Regular cardiac myocyte (primary cell): ENCODE results near the gene CC2D1A. TPM values are rescaled to one million over a fixed set of nuclear protein-coding genes. Genes with fewer than 3 reads are reported as not detected.

ENCODE experiments used
- total RNA-seq: library from RNA; depleted of rRNA; stranded (reverse); fragments of >200 nt; gene quantifications from 2 replicates; pipeline ENCODE4 v1.2.3, GENCODE V29; 2014

Gene CC2D1A
- 5.1 and 7.1 TPM in 2 replicates for total RNA-seq

DNA sequence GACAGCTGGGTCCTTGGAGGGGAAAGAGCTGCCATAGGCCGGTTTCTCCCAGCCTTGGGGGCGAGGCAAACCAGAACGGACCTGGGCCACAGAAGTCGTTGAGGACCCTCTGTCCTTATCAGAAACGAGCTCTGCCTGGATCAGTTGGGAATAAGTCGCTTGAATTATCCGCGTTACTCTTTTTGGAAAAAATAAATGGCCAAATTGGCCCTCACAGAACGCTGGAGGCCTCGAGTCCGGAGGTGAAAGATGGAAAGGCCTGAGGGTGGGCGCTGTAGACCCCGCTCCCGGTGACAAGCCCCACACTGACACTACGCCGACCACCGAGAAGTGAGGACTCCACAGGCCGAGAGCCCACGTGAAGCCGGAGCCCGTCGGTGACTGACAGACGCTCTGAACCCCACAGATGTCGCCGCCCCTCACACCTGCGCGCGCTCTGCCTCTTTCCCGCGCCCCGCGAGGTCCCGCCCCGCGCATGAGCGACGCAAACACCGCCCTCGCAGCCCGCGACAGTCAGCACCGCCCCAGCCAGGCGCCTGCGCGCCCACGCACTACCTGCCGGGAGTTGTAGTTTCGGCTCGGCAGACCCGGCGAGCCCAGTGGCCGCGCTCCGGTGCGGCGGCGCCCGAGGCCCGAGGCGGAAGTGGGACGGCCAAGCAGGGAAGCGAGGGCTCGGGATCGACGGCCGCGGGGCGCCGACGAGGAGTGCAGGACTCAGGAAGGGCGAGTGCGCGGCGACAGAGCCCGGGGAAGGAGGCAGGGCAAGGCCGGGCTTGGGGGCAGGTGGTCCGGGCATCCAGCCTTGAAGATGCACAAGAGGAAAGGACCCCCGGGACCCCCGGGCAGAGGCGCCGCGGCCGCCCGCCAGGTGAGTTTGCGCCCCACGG lies at the start of gene CC2D1A, which contains the start of gene BRME1:
Gene CC2D1A, plus strand, starts transcription at position 568 of the 887 bp plus-strand sequence. Its CDS starts 241 bp downstream, at position 809.
Gene BRME1, minus strand, starts transcription at position 484 of the 887 bp plus-strand sequence. CDS start 1,225 bp downstream, outside the sequence.

DNA sequence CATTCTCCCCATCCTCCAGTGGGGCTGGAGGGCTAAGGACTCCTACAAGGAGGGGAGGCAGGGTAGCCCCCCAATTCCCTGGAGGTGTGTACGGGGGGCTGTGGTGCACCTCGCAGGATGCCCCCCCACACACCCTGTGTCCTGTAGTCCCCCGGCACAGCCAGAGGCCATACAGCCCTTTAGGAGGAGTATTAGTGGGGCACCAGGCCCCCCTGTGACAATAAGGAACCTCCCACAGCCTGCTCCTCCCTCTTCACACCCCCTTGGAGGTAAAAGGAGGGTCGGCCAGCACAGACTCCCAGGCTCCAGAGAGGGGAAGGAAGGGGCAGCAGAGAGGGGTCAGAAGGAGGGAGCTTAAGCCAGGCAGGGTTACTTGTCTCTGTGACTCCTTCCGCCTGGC lies 29.2 kb upstream of the CC2D1A start, which contains the start of gene NANOS3:
Gene NANOS3, plus strand, starts transcription at position 301 of the 400 bp plus-strand sequence. CDS start 115 bp downstream, outside the sequence.

DNA sequence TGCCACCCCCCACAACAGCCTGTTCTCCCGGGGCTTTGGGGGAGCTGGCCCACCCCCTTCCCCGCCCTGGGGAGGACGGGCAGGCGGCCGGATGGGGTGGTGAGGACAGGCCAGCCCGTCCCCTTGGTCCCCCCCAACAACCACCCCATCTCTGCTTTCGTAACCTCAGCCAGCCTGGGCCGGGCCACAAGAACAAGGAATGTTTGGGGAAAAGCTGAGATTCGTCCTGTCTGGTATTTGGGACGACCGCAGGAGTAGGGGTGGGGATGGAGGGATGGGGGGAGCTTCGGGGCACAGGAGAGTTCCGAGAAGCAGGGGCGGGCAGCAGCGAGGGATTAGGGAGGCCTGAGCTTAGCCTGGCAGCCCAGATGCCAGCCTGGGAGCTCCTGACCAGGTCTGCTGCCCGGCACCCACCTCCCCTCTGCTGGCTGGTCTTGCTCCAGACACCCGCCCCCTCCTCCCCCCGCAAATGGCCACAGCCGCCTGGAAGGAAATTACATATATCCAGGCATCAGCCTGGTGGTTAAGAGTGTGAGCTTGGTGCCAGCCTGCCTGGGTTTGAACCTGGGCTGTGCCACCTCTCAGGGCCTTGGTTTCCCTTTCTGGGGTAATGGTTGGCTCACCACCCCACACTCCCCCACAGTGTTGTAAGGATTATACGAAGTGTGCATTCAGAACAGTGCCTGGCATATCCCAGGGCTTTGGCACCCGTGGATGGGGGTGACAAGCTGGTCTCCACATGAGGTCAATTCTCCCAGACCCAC lies 32.5 kb downstream of the CC2D1A start, which contains the start of gene PODNL1:
Gene PODNL1, minus strand, starts transcription at position 117 of the 764 bp plus-strand sequence. CDS start 236 bp downstream, outside the sequence.

DNA sequence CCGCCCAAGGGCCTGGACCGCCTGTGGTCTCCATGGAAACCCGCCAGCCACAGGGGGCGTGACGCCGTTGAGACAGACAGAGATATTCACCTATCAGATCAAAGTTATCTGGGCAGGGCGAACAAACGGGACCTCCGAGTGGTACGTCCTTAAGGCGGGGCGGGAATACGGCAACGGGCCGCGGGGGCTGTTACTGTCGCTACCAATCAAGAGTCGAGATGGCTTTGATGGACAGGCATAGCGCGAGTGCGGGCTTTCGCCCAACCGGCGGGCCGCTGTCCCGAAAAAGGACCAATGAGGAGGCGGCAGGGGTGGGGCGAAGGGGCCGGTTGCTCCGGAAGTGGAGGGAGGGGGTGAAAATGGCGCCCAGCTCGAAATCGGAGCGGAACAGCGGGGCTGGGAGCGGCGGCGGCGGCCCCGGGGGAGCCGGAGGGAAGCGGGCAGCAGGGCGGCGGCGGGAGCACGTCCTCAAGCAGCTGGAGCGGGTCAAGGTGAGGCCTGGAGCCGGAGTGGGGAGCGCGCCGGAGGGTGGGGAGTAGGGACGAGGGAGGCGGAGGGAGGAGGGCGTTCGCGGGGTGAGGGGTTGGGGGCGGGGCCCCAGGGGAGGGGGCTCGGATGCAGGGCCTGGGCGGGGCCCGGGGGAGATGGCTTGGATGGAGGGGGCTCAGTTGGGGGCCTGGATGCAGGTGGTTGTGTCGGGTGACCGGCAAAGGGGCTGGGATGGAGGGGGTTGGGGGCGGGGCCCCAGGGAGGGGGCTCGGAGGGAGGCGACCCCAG lies 46.3 kb downstream of the CC2D1A start, which contains the start of gene DCAF15:
Gene DCAF15, plus strand, starts transcription at position 356 of the 777 bp plus-strand sequence. Its CDS starts 4 bp downstream, at position 360.

Other genes with a start within 250 kb of the CC2D1A start
- gene MRI1, start 141.7 kb upstream of the CC2D1A start, total RNA-seq = 32.4 and 33.8 TPM in 2 replicates
- gene C19orf53, start 131.7 kb upstream of the CC2D1A start, total RNA-seq = 57.5 and 61.4 TPM in 2 replicates
- gene ZSWIM4, start 110.8 kb upstream of the CC2D1A start, total RNA-seq = 4.0 and 10.7 TPM in 2 replicates
- gene NANOS3, start 29.1 kb upstream of the CC2D1A start, total RNA-seq = not detected in 2 replicates
- gene BRME1, start 84 bp upstream of the CC2D1A start, total RNA-seq = 1.2 and 1.4 TPM in 2 replicates
- 0.58 and 0.85 TPM in 2 replicates for gene PODNL1, start 32.2 kb downstream of the CC2D1A start, total RNA-seq
- 6.5 and 13.8 TPM in 2 replicates for gene DCAF15, start 46.3 kb downstream of the CC2D1A start, total RNA-seq
- gene RFX1, start 100.1 kb downstream of the CC2D1A start, total RNA-seq = 1.1 and 2.7 TPM in 2 replicates
- gene RLN3, start 121.9 kb downstream of the CC2D1A start, total RNA-seq = not detected in 2 replicates
- gene IL27RA, start 125.6 kb downstream of the CC2D1A start, total RNA-seq = 1.5 and 2.8 TPM in 2 replicates
- 0.28 and 0.38 TPM in 2 replicates for gene PALM3, start 155.9 kb downstream of the CC2D1A start, total RNA-seq
- 0.19 and 1.4 TPM in 2 replicates for gene MISP3, start 166.6 kb downstream of the CC2D1A start, total RNA-seq
- gene C19orf67, start 179.6 kb downstream of the CC2D1A start, total RNA-seq = 0.56 TPM in 1 of 2 replicates, not detected in the other
- gene SAMD1, start 184.6 kb downstream of the CC2D1A start, total RNA-seq = 15.8 and 25.9 TPM in 2 replicates
- 31.6 and 53.9 TPM in 2 replicates for gene PRKACA, start 211.6 kb downstream of the CC2D1A start, total RNA-seq
- 1.4 and 17.6 TPM in 2 replicates for gene ASF1B, start 230.4 kb downstream of the CC2D1A start, total RNA-seq